Thyroid gland (tissue), 4 donors: ENCODE measurements around the gene SEC14L3. TPM values are rescaled to one million over a fixed set of nuclear protein-coding genes. Genes with fewer than 3 reads are reported as not detected.

Experiments
- DNase-seq, 2 donors: peaks; one replicate each; pipeline ENCODE4 v3.0.0-alpha.2; 2019
- H3K27ac ChIP-seq, 3 donors: fragments of 200-600 bp; sonication (generic); 1 replicate in 2 of 3; 2 replicates in 1 of 3; pipeline ENCODE4 v1.5.1; 2016 to 2019; ENCODE audit warnings: mild to moderate bottlenecking in 1 of 3, moderate library complexity in 1 of 3
- H3K27me3 ChIP-seq: fragments of 200-600 bp; sonication (generic); one replicate; pipeline ENCODE4 v1.5.1; 2019
- H3K36me3 ChIP-seq, 2 donors: fragments of 200-600 bp; sonication (generic); one replicate each; pipeline ENCODE4 v1.5.1; 2016 to 2019
- H3K4me1 ChIP-seq, 2 donors: fragments of 200-600 bp; sonication (generic); one replicate each; pipeline ENCODE4 v1.5.1; 2017 to 2019
- H3K4me3 ChIP-seq, 3 donors: fragments of 200-600 bp; sonication (generic); replicated peaks in 1 of 3; 1 replicate in 2 of 3; 2 replicates in 1 of 3; pipeline ENCODE4 v1.5.1; 2016; ENCODE audit warnings: mild to moderate bottlenecking in 1 of 3
- H3K9me3 ChIP-seq: fragments of 200-600 bp; sonication (generic); one replicate; pipeline ENCODE4 v1.5.1; 2017
- CTCF ChIP-seq, 6 experiments: fragments of 200-600 bp in 3 of 6; fragments of 450-650 bp in 3 of 6; sonication (generic) in 3 of 6; IDR thresholded peaks; one replicate each; pipeline ENCODE4 v1.5.1; 2016 to 2019; ENCODE audit warnings: antibody characterized with exemption in 6 of 6, mild to moderate bottlenecking in 2 of 6, inconsistent platforms in 1 of 6, moderate library complexity in 1 of 6
- POLR2A ChIP-seq, 2 donors: fragments of 450-650 bp; IDR thresholded peaks; one replicate each; pipeline ENCODE4 v1.6.1; 2017; ENCODE audit warnings: antibody characterized with exemption in 2 of 2, mild to moderate bottlenecking in 2 of 2, moderate library complexity in 1 of 2
- WGBS, 2 donors: methylation state at CpG; one replicate each; pipeline ENCODE4 v1.1.5; 2017; 5-methylcytosine and 5-hydroxymethylcytosine counted together
- intact Hi-C: fragments of 100-400 bp; cut with DNase I; formaldehyde crosslinking; loops from one replicate; pipeline ENCODE4 v1.15.1; 2023
- small RNA-seq: library from RNA; depleted of rRNA; stranded (forward); fragments of <200 nt; gene quantifications from one replicate; pipeline ENCODE3, GENCODE V24; 2016
- total RNA-seq, 4 donors: library from RNA; depleted of rRNA; stranded (reverse); fragments of >200 nt; gene quantifications; one replicate each; pipeline ENCODE4 v1.2.3, GENCODE V29; 2016

SEC14L3 gene
- total RNA-seq, 4 donors from 2014 or later, result 1.5 TPM; not detected in 3

DNA sequence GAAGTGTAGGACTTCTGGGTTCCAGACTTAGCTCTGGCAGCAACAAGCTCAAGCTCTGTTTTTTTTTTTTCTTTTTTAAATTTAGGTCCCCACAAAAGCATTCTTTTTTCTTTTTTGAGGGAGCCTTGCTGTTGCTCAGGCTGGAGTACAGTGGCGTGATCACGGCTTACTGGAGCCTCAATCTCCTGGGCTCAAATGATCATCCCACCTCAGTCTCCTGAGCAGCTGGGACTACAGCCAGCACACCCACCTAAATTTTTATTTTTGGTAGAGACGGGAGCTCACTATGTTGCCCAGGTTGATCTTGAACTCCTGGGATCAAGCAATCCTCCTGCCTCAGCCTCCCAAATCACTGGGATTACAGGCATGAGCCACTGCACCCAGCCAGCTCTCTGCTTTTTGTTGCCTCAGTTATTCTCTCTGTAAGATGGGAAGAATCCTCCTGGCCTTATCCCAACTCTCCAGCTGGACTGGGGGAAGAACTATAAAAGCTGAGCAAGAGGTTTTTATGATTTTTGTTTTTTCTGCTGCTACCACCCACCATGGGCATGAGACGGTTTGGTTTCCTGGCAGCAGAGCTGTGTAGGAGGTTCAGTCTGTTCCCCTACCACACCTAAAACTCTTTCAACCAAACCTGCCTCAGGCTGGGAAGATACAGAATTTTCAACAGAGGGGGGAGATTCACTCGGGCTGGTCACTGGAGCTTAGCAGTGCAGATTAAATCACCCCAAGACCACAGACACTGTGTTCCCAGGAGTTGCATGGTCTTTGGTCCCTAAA, 57.9 kb downstream of the SEC14L3 start:
- Histone ChIP-seq H3K4me1 (no peaks in the 10 kb centered on the region), H3K27me3 (no peaks in the 10 kb centered on the region), H3K36me3 (peaks cover 37 to 43% of the 10 kb centered on the region in 2 donors), H3K27ac (no peak overlapping the region), H3K9me3 (no peaks in the 10 kb centered on the region), H3K4me3 (no peak overlapping the region)
- TF ChIP-seq POLR2A (IDR thresholded peaks at IDR 0.05) (no peak), CTCF (IDR thresholded peaks at IDR 0.05) (no peak)
- intact Hi-C loops, result no loop called here
- DNase-seq, result no peak
- WGBS, 2 donors, result 74 to 76% methylated on average over 5 of the region's 5 CpGs

DNA sequence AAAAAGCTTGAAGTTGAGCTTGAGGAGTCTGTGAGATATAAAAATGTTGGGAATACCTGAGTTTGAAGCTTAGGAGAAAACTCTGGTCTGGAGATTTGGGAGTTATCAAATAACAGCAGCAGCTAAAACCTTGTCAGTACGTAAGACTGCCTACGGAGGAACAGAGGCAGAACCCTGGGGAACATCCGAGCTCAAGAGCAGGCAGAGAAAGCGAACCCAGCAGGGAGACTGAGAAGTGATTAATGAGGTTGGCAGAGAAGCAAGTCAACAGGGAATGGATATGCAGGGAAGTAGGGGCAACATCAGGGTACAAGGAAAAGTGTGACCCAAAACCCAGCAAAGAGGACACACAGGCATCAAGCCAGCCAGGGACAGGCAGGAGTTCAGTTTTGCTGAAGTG, 58.8 kb downstream of the SEC14L3 start:
- Histone ChIP-seq H3K27ac (no peak overlapping the region), H3K4me1 (no peaks in the 10 kb centered on the region), H3K4me3 (no peak overlapping the region), H3K27me3 (no peaks in the 10 kb centered on the region), H3K9me3 (no peaks in the 10 kb centered on the region), H3K36me3 (peaks cover 36 to 40% of the 10 kb centered on the region in 2 donors)
- no peak for DNase-seq
- WGBS, 2 donors, result 85 to 93% methylated on average over 4 of the region's 4 CpGs
- intact Hi-C loops, result no loop called here
- no peak for TF ChIP-seq POLR2A (IDR thresholded peaks at IDR 0.05)
- no peak for TF ChIP-seq CTCF (IDR thresholded peaks at IDR 0.05)

DNA sequence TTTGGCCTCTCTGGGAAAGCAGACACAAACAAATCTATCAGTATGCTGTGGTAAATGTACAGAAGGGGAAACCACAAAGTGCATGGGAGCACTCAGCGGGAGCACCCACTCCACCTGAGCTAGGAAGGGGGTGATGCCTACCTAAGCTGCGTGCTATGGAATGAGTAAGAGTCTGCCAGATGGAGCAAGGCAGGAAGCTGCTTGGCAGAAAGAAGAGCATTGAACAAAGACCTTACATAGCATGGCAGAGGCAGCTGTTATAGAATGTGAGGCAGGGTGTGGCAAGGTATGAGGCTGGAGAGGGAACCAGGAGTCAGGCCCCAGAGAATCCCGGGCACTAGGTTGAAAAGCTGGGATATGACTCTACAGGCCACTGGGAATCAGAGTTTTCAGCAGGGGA, 60.0 kb downstream of the SEC14L3 start:
- Histone ChIP-seq H3K4me3 (no peak overlapping the region), H3K9me3 (no peaks in the 10 kb centered on the region), H3K36me3 (peaks cover 29 to 42% of the 10 kb centered on the region in 2 donors), H3K27ac (no peak overlapping the region), H3K27me3 (no peaks in the 10 kb centered on the region), H3K4me1 (no peaks in the 10 kb centered on the region)
- WGBS, 2 donors, result 87 to 88% methylated on average over 3 of the region's 3 CpGs
- DNase-seq, result no peak
- TF ChIP-seq POLR2A (IDR thresholded peaks at IDR 0.05) (no peak), CTCF (IDR thresholded peaks at IDR 0.05) (no peak)
- intact Hi-C loops, result no loop called here

Small RNA genes within 50 kb of the gene (small RNA-seq; reads per million reads assigned to genes)
- gene AC004832.3 (not detected), gene RNU6-564P (0.75 reads per million)

Other genes with a start within 250 kb of the SEC14L3 start
- gene LIF, start 225.3 kb downstream of the SEC14L3 start, total RNA-seq, result 1 to 10 TPM in 3 of 4 donors, under 1 TPM in 1; 0.89 to 2.6 (median 2.2) TPM
- under 1 TPM in 1 of 4 donors, not detected in 3; 0.40 TPM for gene OSM, start 205.2 kb downstream of the SEC14L3 start, total RNA-seq
- 10 to 100 TPM; 16.5 to 36.0 (median 27.7) TPM for gene CASTOR1, start 182.5 kb downstream of the SEC14L3 start, total RNA-seq
- gene TBC1D10A, start 145.1 kb downstream of the SEC14L3 start, total RNA-seq, result 10 to 100 TPM; 28.4 to 44.7 (median 35.9) TPM
- gene SF3A1, start 115.1 kb downstream of the SEC14L3 start, total RNA-seq, result 100 to 1,000 TPM in 3 of 4 donors, 10 to 100 TPM in 1; 52.8 to 193 (median 135) TPM
- gene CCDC157, start 115.0 kb downstream of the SEC14L3 start, total RNA-seq, result 10 to 100 TPM in 3 of 4 donors, 1 to 10 TPM in 1; 8.1 to 18.3 (median 15.6) TPM
- gene RNF215, start 84.6 kb downstream of the SEC14L3 start, total RNA-seq, result 10 to 100 TPM; 14.8 to 25.5 (median 18.8) TPM
- 10 to 100 TPM; 26.6 to 59.1 (median 30.4) TPM for gene SEC14L2, start 75.0 kb downstream of the SEC14L3 start, total RNA-seq
- 10 to 100 TPM in 3 of 4 donors, 1 to 10 TPM in 1; 5.8 to 25.7 (median 14.4) TPM for gene MTFP1, start 46.2 kb downstream of the SEC14L3 start, total RNA-seq
- under 1 TPM in 3 of 4 donors, not detected in 1; 0.13 to 0.39 (median 0.22) TPM for gene SEC14L4, start 33.7 kb upstream of the SEC14L3 start, total RNA-seq
- gene SEC14L6, start 74.7 kb upstream of the SEC14L3 start, total RNA-seq, result under 1 TPM in 1 of 4 donors, not detected in 3; 0.11 TPM
- 1 to 10 TPM in 1 of 4 donors, under 1 TPM in 2, not detected in 1; 0.50 to 1.4 (median 0.67) TPM for gene GAL3ST1, start 102.6 kb upstream of the SEC14L3 start, total RNA-seq
- gene PES1, start 119.9 kb upstream of the SEC14L3 start, total RNA-seq, result 10 to 100 TPM; 36.6 to 62.4 (median 47.9) TPM
- 10 to 100 TPM; 26.3 to 55.1 (median 41.4) TPM for gene TCN2, start 135.2 kb upstream of the SEC14L3 start, total RNA-seq
- gene SLC35E4, start 163.8 kb upstream of the SEC14L3 start, total RNA-seq, result 1 to 10 TPM; 3.7 to 6.3 (median 5.0) TPM
- gene DUSP18, start 195.9 kb upstream of the SEC14L3 start, total RNA-seq, result 1 to 10 TPM; 6.9 to 8.4 (median 7.3) TPM
- 10 to 100 TPM in 3 of 4 donors, 1 to 10 TPM in 1; 7.8 to 13.4 (median 11.5) TPM for gene OSBP2, start 222.9 kb upstream of the SEC14L3 start, total RNA-seq